H1 (cell line): ENCODE data around the gene PRPF6. TPM values are rescaled to one million over a fixed set of nuclear protein-coding genes. Genes with fewer than 3 reads are reported as not detected.

Experiments
- CTCF ChIA-PET: fragments of 300-600 bp; sonication (Branson Sonifier 250); formaldehyde crosslinking; loops from one replicate; lab custom pipeline; 2021; ENCODE audit not compliant: partially characterized antibody; lab: Charles Lee
- POLR2A ChIA-PET: fragments of 300-600 bp; sonication (Branson Sonifier 250); formaldehyde crosslinking; loops from one replicate; lab custom pipeline; 2021; ENCODE audit warnings: inconsistent platforms; ENCODE audit not compliant: partially characterized antibody; lab: Charles Lee
- DNase-seq, 2 experiments: peaks; one replicate each; pipeline versions ENCODE4 v3.0.0 to v3.0.0-alpha.2; 2010 to 2022; ENCODE audit warnings: low spot score in 2 of 2, low read depth in 1 of 2, mixed read lengths in 1 of 2
- FAIRE-seq: peaks from 2 replicates; lab custom pipeline; 2011; peaks lifted over from hg19 to GRCh38; lab: Jason Lieb, UNC
- H2AFZ ChIP-seq: 2 replicates; pipeline ENCODE4 v1.8.1; 2012; ENCODE audit warnings: low read length, inconsistent platforms
- H2AK5ac ChIP-seq: 2 replicates; pipeline ENCODE4 v1.6.1; 2013; ENCODE audit warnings: low read depth, low read length
- H2BK120ac ChIP-seq: replicated peaks from 2 replicates; pipeline ENCODE3; 2013; ENCODE audit warnings: low read depth, low read length, inconsistent platforms
- H2BK12ac ChIP-seq: 2 replicates; pipeline ENCODE4 v1.6.1; 2013; ENCODE audit warnings: low read depth, low read length
- H2BK15ac ChIP-seq: 2 replicates; pipeline ENCODE4 v1.6.1; 2013; ENCODE audit warnings: low read length
- H2BK20ac ChIP-seq: 2 replicates; pipeline ENCODE4 v1.6.1; 2013; ENCODE audit warnings: low read length
- H2BK5ac ChIP-seq: 2 replicates; pipeline ENCODE4 v1.6.1; 2013; ENCODE audit warnings: low read depth, low read length
- H3K14ac ChIP-seq: 2 replicates; pipeline ENCODE4 v1.6.1; 2013; ENCODE audit warnings: inconsistent platforms; ENCODE audit not compliant: insufficient read length
- H3K18ac ChIP-seq: 2 replicates; pipeline ENCODE4 v1.6.1; 2013; ENCODE audit warnings: low read length; ENCODE audit errors: extremely low read depth
- H3K23ac ChIP-seq: 2 replicates; pipeline ENCODE4 v1.6.1; 2013; ENCODE audit warnings: inconsistent platforms; ENCODE audit not compliant: insufficient read length
- H3K23me2 ChIP-seq: 2 replicates; pipeline ENCODE4 v1.6.1; 2013; ENCODE audit warnings: low read depth, low read length
- H3K27ac ChIP-seq: 2 replicates; pipeline ENCODE4 v1.6.1; 2011; ENCODE audit warnings: low read depth, low read length, inconsistent platforms
- H3K27me3 ChIP-seq, 4 experiments: replicated peaks in 1 of 4; 1 replicate in 1 of 4; 2 replicates in 3 of 4; pipeline versions ENCODE4 v1.6.1 to v1.8.1; 2011 to 2013; ENCODE audit warnings: low read length in 3 of 4, mild to moderate bottlenecking in 3 of 4, inconsistent platforms in 2 of 4, mixed read lengths in 2 of 4, moderate library complexity in 1 of 4; ENCODE audit not compliant: control insufficient read depth in 3 of 4, insufficient read depth in 3 of 4; ENCODE audit errors: extremely low read depth in 1 of 4
- H3K36me3 ChIP-seq, 4 experiments: 2 replicates each; pipeline versions ENCODE4 v1.6.1 to v1.8.1; 2011 to 2013; ENCODE audit warnings: mild to moderate bottlenecking in 4 of 4, low read length in 3 of 4, moderate library complexity in 2 of 4, control low read depth in 1 of 4, inconsistent platforms in 1 of 4; ENCODE audit not compliant: insufficient read depth in 4 of 4, control insufficient read depth in 2 of 4
- H3K4ac ChIP-seq: replicated peaks from 2 replicates; pipeline ENCODE3; 2013; ENCODE audit warnings: low read length, low read depth, mixed read lengths, inconsistent platforms; ENCODE audit not compliant: insufficient read length
- H3K4me1 ChIP-seq, 4 experiments: replicated peaks in 1 of 4; 1 replicate in 1 of 4; 2 replicates in 3 of 4; pipeline versions ENCODE4 v1.6.1 to v1.8.1; 2011 to 2013; ENCODE audit warnings: low read length in 3 of 4, inconsistent platforms in 2 of 4, mixed read lengths in 1 of 4; ENCODE audit not compliant: insufficient read depth in 4 of 4, control insufficient read depth in 3 of 4
- H3K4me2 ChIP-seq, 2 experiments: 2 replicates each; pipeline versions ENCODE4 v1.6.1 to v1.8.1; 2011 to 2013; ENCODE audit warnings: low read depth in 2 of 2, low read length in 2 of 2, control low read depth in 1 of 2, inconsistent platforms in 1 of 2, mild to moderate bottlenecking in 1 of 2; ENCODE audit not compliant: insufficient read depth in 1 of 2
- H3K4me3 ChIP-seq, 4 experiments: fragments of 200-600, 300-600 bp in 1 of 4; sonication (generic), shearing (Covaris generic), sonication (Bioruptor Twin) in 1 of 4; 2 replicates each; pipeline versions ENCODE4 v1.5.1 to v1.8.1; 2011 to 2016; ENCODE audit warnings: low read length in 4 of 4, low read depth in 3 of 4, control low read depth in 2 of 4, inconsistent platforms in 2 of 4, mild to moderate bottlenecking in 2 of 4, mixed read lengths in 1 of 4, moderate library complexity in 1 of 4; ENCODE audit not compliant: insufficient read depth in 2 of 4; ENCODE audit errors: extremely low read depth in 1 of 4
- H3K56ac ChIP-seq: replicated peaks from 2 replicates; pipeline ENCODE3; 2013; ENCODE audit warnings: low read depth, mild to moderate bottlenecking, mixed read lengths, low read length, inconsistent platforms; ENCODE audit not compliant: insufficient read length
- H3K79me1 ChIP-seq: 2 replicates; pipeline ENCODE4 v1.6.1; 2013; ENCODE audit warnings: low read depth, low read length, control low read depth
- H3K79me2 ChIP-seq, 2 experiments: 2 replicates each; pipeline versions ENCODE4 v1.6.1 to v1.8.1; 2012 to 2013; ENCODE audit warnings: low read length in 2 of 2, mild to moderate bottlenecking in 2 of 2, inconsistent platforms in 1 of 2; ENCODE audit not compliant: insufficient read depth in 2 of 2, control insufficient read depth in 1 of 2
- H3K9ac ChIP-seq, 4 experiments: replicated peaks in 1 of 4; 1 replicate in 1 of 4; 2 replicates in 3 of 4; pipeline versions ENCODE4 v1.6.1 to v1.8.1; 2011 to 2013; ENCODE audit warnings: low read depth in 3 of 4, low read length in 3 of 4, control low read depth in 2 of 4, mild to moderate bottlenecking in 2 of 4, moderate library complexity in 2 of 4, inconsistent platforms in 1 of 4; ENCODE audit errors: extremely low read depth in 1 of 4
- H3K9me3 ChIP-seq, 2 experiments: 2 replicates each; pipeline versions ENCODE4 v1.6.1 to v1.8.1; 2012 to 2013; ENCODE audit warnings: mild to moderate bottlenecking in 2 of 2, moderate library complexity in 2 of 2, control low read depth in 1 of 2, inconsistent platforms in 1 of 2, low read depth in 1 of 2, low read length in 1 of 2, mixed read lengths in 1 of 2; ENCODE audit not compliant: insufficient read depth in 2 of 2
- H4K20me1 ChIP-seq, 2 experiments: replicated peaks in 1 of 2; 2 replicates each; pipeline versions ENCODE3 to v1.8.1; 2011 to 2013; ENCODE audit warnings: inconsistent platforms in 2 of 2, low read length in 2 of 2, mild to moderate bottlenecking in 1 of 2; ENCODE audit not compliant: insufficient read depth in 2 of 2, control insufficient read depth in 1 of 2
- H4K5ac ChIP-seq: 2 replicates; pipeline ENCODE4 v1.6.1; 2013; ENCODE audit warnings: low read length, low read depth, mixed read lengths, inconsistent platforms; ENCODE audit not compliant: insufficient read length
- H4K8ac ChIP-seq: 2 replicates; pipeline ENCODE4 v1.8.0; 2013; ENCODE audit warnings: mild to moderate bottlenecking, moderate library complexity, low read length, inconsistent platforms; ENCODE audit not compliant: insufficient read depth; ENCODE audit errors: extremely low read depth
- H4K91ac ChIP-seq: replicated peaks from 2 replicates; pipeline ENCODE3; 2013; ENCODE audit warnings: low read length, mixed read lengths, inconsistent platforms; ENCODE audit not compliant: insufficient read length
- ASH2L ChIP-seq: fragments of 200-600, 300-600 bp; sonication (generic); IDR thresholded peaks from one replicate; pipeline ENCODE4 v1.7.1; 2017; ENCODE audit warnings: low read length
- CTBP2 ChIP-seq: IDR thresholded peaks from 2 replicates; pipeline ENCODE4 v1.7.0; 2011; ENCODE audit warnings: borderline replicate concordance, mild to moderate bottlenecking, moderate library complexity, mixed read lengths, low read length; ENCODE audit not compliant: insufficient read depth, insufficient read length
- EP300 ChIP-seq, 2 experiments: IDR thresholded peaks; 1 replicate in 1 of 2; 2 replicates in 1 of 2; pipeline ENCODE4 v1.6.1; 2011 to 2012; ENCODE audit warnings: low read depth in 2 of 2, low read length in 2 of 2, mild to moderate bottlenecking in 2 of 2, borderline replicate concordance in 1 of 2, inconsistent platforms in 1 of 2, moderate library complexity in 1 of 2
- GABPA ChIP-seq: IDR thresholded peaks from 2 replicates; pipeline ENCODE4 v1.6.1; 2011; ENCODE audit warnings: mild to moderate bottlenecking, low read length, moderate library complexity, borderline replicate concordance; ENCODE audit not compliant: insufficient read depth
- GTF2F1 ChIP-seq: IDR thresholded peaks from 2 replicates; pipeline ENCODE4 v1.6.1; 2012; ENCODE audit warnings: low read depth, low read length, improper control_type of control experiment, borderline replicate concordance
- JUND ChIP-seq: IDR thresholded peaks from 2 replicates; pipeline ENCODE4 v1.6.1; 2011; ENCODE audit warnings: mild to moderate bottlenecking, improper control_type of control experiment, low read length
- PHF8 ChIP-seq: fragments of 200-600 bp; sonication (generic); conservative IDR thresholded peaks from 2 replicates; pipeline ENCODE4 v1.7.1; 2012; ENCODE audit warnings: low read depth, mild to moderate bottlenecking, inconsistent platforms, low read length, moderate library complexity
- POLR2A ChIP-seq, 2 experiments: IDR thresholded peaks; 1 replicate in 1 of 2; 2 replicates in 1 of 2; pipeline ENCODE4 v1.6.1; 2011; ENCODE audit warnings: low read depth in 2 of 2, low read length in 2 of 2, mild to moderate bottlenecking in 2 of 2; ENCODE audit errors: control extremely low read depth in 1 of 2
- POU5F1 ChIP-seq: IDR thresholded peaks from 2 replicates; pipeline ENCODE4 v1.6.1; 2011; ENCODE audit warnings: low read depth, mild to moderate bottlenecking, low read length, moderate library complexity
- RXRA ChIP-seq: IDR thresholded peaks from 2 replicates; pipeline ENCODE4 v1.6.1; 2011; ENCODE audit warnings: low read depth, mild to moderate bottlenecking, low read length, moderate library complexity; ENCODE audit not compliant: insufficient read depth
- SAP30 ChIP-seq: fragments of 300-600 bp; sonication (generic); IDR thresholded peaks from 2 replicates; pipeline ENCODE4 v1.7.1; 2012; ENCODE audit warnings: low read length, moderate library complexity, mild to moderate bottlenecking, inconsistent platforms; ENCODE audit not compliant: insufficient read depth, insufficient replicate concordance
- TBP ChIP-seq: IDR thresholded peaks from 2 replicates; pipeline ENCODE4 v1.6.1; 2011; ENCODE audit warnings: low read depth, low read length, improper control_type of control experiment
- WGBS, 2 experiments: shearing (Covaris generic) in 1 of 2; methylation state at CpG; one replicate each; pipeline versions ENCODE4 v1.1.6 to v1.1.7; 2013 to 2015; ENCODE audit warnings: low lambda C conversion rate in 2 of 2, mixed read lengths in 2 of 2, inconsistent platforms in 1 of 2, low coverage in 1 of 2, missing lambda C conversion rate in 1 of 2; ENCODE audit not compliant: insufficient replicate concordance in 2 of 2, insufficient coverage in 1 of 2, insufficient read length in 1 of 2; ENCODE audit errors: extremely low coverage in 1 of 2, missing lambda C conversion rate in 1 of 2; 5-methylcytosine and 5-hydroxymethylcytosine counted together
- polyA plus RNA-seq, 7 experiments: library from polyadenylated mRNA; depleted of rRNA in 3 of 7; stranded (reverse) in 5 of 7; unstranded in 2 of 7; fragments of >200 nt in 5 of 7; fragments of 200-250 nt in 2 of 7; gene quantifications; 1 replicate in 5 of 7; 2 replicates in 1 of 7; 4 replicates in 1 of 7; pipeline versions ENCODE4 v1.2.1 to v1.2.3, GENCODE V29; 2011 to 2013; ENCODE audit warnings: missing spikeins in 2 of 7, mixed read lengths in 2 of 7
- total RNA-seq: library from RNA; stranded (reverse); fragmentation: NEBNext Ultra II Directional; extraction: Animal tissue kit (Norgen Biotek cat#: 25700); gene quantifications from 2 replicates; pipeline ENCODE4 v1.2.1, GENCODE V29; 2021

Gene PRPF6
- total and polyA plus RNA-seq, 2 of the 8 experiments (the other 6 are each of a cell fraction or from before 2014, with no cell fraction given): 27.9 to 76.9 TPM

GRCh38 chr20:64035933-64036345 is 55.0 kb downstream of the PRPF6 start, which contains the start of gene C20orf204:
TSS of gene C20orf204 (plus strand) at chr20:64036182. CDS start at chr20:64036324, 142 bp downstream.
- WGBS, 2 experiments: 85% methylated on average over 5 of the region's 10 CpGs; no CpG with 5 or more reads in 1 of the 2 experiments
- Histone ChIP-seq H3K14ac (no peak within 1 kb of the TSS), H3K23me2 (peaks cover 3% of the 10 kb centered on the region; the same call in 1 of the 2 replicates), H4K5ac (peak within 1 kb of the TSS; percentile 47), H4K91ac (peak within 1 kb of the TSS; percentile 42), H3K4me1 (peaks cover 0 to 19% (median 15%) of the 10 kb centered on the region in 4 experiments; a peak in 6 of 7 replicates), H3K18ac (peak within 1 kb of the TSS; percentile 83), H2BK120ac (no peak within 1 kb of the TSS), H3K27ac (0 out of 2 replicates have a peak within 1 kb of the TSS, but pooled peaks have one; percentile 19), H3K9me3 (no peaks in the 10 kb centered on the region), H4K8ac (peak within 1 kb of the TSS; percentile 4; the same call in 1 of the 2 replicates), H3K4me3 (no peak within 1 kb of the TSS; a peak in 1 of 8 replicates), H3K79me2 (no peaks in the 10 kb centered on the region), H2BK5ac (peak within 1 kb of the TSS; percentile 84), H2AFZ (no peak within 1 kb of the TSS), H2AK5ac (peak within 1 kb of the TSS; percentile 39; the same call in 1 of the 2 replicates), H3K79me1 (no peaks in the 10 kb centered on the region; the same call in 1 of the 2 replicates), H3K36me3 (peaks cover 4 to 14% (median 7%) of the 10 kb centered on the region in 4 experiments; a peak in 5 of 8 replicates), H4K20me1 (peaks cover 0 to 3% of the 10 kb centered on the region in 2 experiments), H3K4me2 (peak within 1 kb of the TSS in 1 of 2 experiments; percentile 14; a peak in 3 of 4 replicates), H3K56ac (no peak within 1 kb of the TSS), H2BK15ac (no peak within 1 kb of the TSS), H3K23ac (no peak within 1 kb of the TSS), H3K9ac (no peak within 1 kb of the TSS), H3K27me3 (peaks cover 8 to 35% (median 27%) of the 10 kb centered on the region in 4 experiments), H2BK12ac (peak within 1 kb of the TSS; percentile 60; the same call in 1 of the 2 replicates), H2BK20ac (peak within 1 kb of the TSS; percentile 61; the same call in 1 of the 2 replicates), H3K4ac (no peak within 1 kb of the TSS)
- POLR2A ChIA-PET: interaction anchor here (1.0 to 1.9 kb wide), 8 partner anchors 8 to 53 kb away, joined by 3 to 8 read pairs (median 4); partner anchors contain the start of gene TCEA2
- DNase-seq: no peak
- no peak for FAIRE-seq
- CTCF ChIA-PET: interaction anchor here (1.1 to 7.3 kb wide), 7 partner anchors 18 to 84 kb away, joined by 3 to 73 read pairs (median 11); partner anchors contain the start of gene PRPF6
- TF ChIP-seq EP300 (IDR thresholded peaks at IDR 0.05; ENCODE audit: borderline replicate concordance in 1 of 2, low read depth in 2 of 2, low read length in 2 of 2) (no peak), GABPA (no peak), CTBP2 (peak; percentile 81), ASH2L (no peak), TBP (no peak), SAP30 (no peak), RXRA (no peak), POLR2A (IDR thresholded peaks at IDR 0.05; ENCODE audit: control extremely low read depth in 1 of 2, low read depth in 2 of 2, low read length in 2 of 2) (no peak), POU5F1 (no peak), GTF2F1 (no peak), JUND (no peak), PHF8 (no peak)
